ENCODE results near the gene ZNF254.
"Not testable (repeated sequence)": the region's sequence is repeated elsewhere in the genome, so short reads cannot be mapped to it uniquely, and the experiment has no call there.

The ZNF254 gene

GRCh38 chr19:24073807-24074206 is 13.2 kb upstream of the ZNF254 start:
- DNase-seq = no peak

- peak; percentile 15 for DNase-seq
Observed at GRCh38 chr19:24074720-24075454, 12.1 kb upstream of the ZNF254 start.

- DNase-seq = peak; percentile 3
Observed at GRCh38 chr19:24075530-24075929, 11.5 kb upstream of the ZNF254 start.

GRCh38 chr19:24078680-24079079 is 8.3 kb upstream of the ZNF254 start:
- DNase-seq = no peak

GRCh38 chr19:24081056-24081455 is 5.9 kb upstream of the ZNF254 start:
- DNase-seq = no peak

- DNase-seq = no peak
Observed at GRCh38 chr19:24098359-24098758, 11.4 kb downstream of the ZNF254 start.

GRCh38 chr19:24099829-24100228 is 12.8 kb downstream of the ZNF254 start:
- no peak for DNase-seq

GRCh38 chr19:24100597-24100996 is 13.6 kb downstream of the ZNF254 start:
- DNase-seq = not testable (repeated sequence)

- DNase-seq = no peak
Observed at GRCh38 chr19:24101459-24102115, 14.6 kb downstream of the ZNF254 start.

GRCh38 chr19:24127601-24128000 is 40.6 kb downstream of the ZNF254 start:
- no peak for DNase-seq

GRCh38 chr19:24140099-24140498 is 53.1 kb downstream of the ZNF254 start:
- DNase-seq = no peak

GRCh38 chr19:24140591-24140990 is 53.6 kb downstream of the ZNF254 start:
- DNase-seq = no peak

- DNase-seq = no peak
Observed at GRCh38 chr19:24141612-24142011, 54.6 kb downstream of the ZNF254 start.

GRCh38 chr19:24142771-24143170 is 55.8 kb downstream of the ZNF254 start:
- DNase-seq = no peak

GRCh38 chr19:24159707-24160106 is 72.7 kb downstream of the ZNF254 start:
- no peak for DNase-seq

GRCh38 chr19:24166055-24166454 is 79.1 kb downstream of the ZNF254 start:
- DNase-seq = no peak

GRCh38 chr19:24173882-24174281 is 86.9 kb downstream of the ZNF254 start:
- no peak for DNase-seq

- no peak for DNase-seq
Observed at GRCh38 chr19:24177686-24178085, 90.7 kb downstream of the ZNF254 start.

- no peak for DNase-seq
Observed at GRCh38 chr19:24178207-24178606, 91.2 kb downstream of the ZNF254 start.

Data from activated CD8-positive, alpha-beta memory T cell treated with anti-CD3 and anti-CD28 coated beads for 24 hours (primary cell).